Measurements from ENCODE around the gene LIME1. TPM values are rescaled to one million over a fixed set of nuclear protein-coding genes. Genes with fewer than 3 reads are reported as not detected.
"Not testable (repeated sequence)": the region's sequence is repeated elsewhere in the genome, so short reads cannot be mapped to it uniquely, and the experiment has no call there.

The LIME1 gene
- total RNA-seq, 1 donor: 15.6 TPM

DNA sequence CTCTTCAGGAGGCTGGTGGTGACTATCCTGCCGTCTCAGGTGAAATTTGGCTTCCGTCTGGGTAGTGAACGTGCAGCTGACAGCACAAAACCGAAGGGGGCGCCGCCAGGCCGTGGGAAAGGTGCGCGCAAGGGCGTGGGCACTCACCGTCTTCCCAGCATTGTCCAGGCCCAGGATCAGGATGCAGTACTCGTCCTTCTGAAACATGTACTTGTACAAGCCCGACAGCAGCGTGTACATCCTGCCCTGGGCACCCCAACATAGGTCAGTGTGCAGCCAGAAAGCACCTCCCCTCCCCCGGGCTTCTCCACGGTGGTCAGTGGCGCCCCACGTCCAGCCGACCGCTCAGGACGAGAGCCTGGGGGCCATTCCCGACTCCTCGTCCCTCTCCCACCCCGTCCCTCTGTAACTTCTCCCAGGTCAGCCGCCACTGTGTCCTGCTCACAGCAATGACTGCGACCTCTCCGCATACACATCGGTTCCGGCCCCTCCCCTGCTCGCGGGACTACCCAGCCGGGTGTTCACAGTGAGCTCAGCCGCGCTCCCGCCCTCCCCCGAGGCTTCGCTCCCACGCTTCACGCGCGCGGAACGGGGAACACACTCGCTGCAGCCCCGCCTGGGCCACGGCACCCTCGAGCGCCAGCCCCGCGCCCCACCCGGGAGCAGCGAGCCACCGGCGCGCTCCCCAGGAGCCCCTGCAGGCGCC is 29.5 kb upstream of the LIME1 start:
- DNase-seq (ENCODE audit: low read depth in 2 of 3, low spot score in 2 of 3): peak in 2 of 3 donors; percentile 32 to 45

DNA sequence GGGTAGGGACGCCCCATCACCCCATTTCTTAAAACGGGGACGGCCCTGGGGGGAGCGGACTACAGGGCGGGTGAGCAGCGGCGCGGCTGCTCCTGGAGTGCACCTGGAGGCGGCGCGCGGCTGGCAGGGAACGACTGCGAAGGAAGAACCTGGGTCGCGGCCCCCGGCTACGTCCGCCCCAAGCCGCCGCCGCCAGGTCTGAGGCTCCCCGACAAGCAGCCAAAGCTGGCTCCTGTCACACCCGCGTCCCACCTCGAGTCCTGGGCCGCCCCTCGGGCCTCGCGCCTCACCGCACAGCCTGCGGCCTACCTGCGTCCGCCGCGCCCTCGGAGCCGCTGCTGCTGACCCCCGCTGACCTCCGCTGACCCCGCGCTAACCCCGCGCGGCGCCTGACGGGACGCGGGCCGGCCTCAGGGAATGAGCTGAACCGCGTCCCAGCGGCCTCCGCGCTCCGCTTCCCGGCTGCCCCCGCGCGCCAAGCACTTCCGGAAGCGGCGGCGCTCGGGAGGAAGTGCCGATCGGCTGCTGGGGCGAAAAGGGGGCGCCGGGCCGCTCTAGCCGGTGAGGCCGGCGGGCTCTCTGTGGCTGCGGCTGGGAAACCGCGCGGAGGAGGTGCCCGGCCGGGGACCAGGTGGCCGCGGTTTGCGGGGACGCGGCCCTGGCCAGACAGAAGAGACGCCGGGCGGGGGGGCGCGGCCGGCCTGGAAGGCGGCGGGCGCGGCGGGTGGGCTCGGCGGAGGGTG is 28.7 kb upstream of the LIME1 start, which contains the start of the genes ARFRP1 and ZGPAT:
ARFRP1 (minus strand) TSS at position 419 of the 743 bp plus-strand sequence. CDS start 885 bp downstream, outside the sequence.
ZGPAT (plus strand) TSS at position 482 of the 743 bp plus-strand sequence. CDS start 542 bp downstream, outside the sequence.
- DNase-seq (ENCODE audit: low read depth in 2 of 3, low spot score in 2 of 3): peak; percentile 83 to 89 (median 87)

DNA sequence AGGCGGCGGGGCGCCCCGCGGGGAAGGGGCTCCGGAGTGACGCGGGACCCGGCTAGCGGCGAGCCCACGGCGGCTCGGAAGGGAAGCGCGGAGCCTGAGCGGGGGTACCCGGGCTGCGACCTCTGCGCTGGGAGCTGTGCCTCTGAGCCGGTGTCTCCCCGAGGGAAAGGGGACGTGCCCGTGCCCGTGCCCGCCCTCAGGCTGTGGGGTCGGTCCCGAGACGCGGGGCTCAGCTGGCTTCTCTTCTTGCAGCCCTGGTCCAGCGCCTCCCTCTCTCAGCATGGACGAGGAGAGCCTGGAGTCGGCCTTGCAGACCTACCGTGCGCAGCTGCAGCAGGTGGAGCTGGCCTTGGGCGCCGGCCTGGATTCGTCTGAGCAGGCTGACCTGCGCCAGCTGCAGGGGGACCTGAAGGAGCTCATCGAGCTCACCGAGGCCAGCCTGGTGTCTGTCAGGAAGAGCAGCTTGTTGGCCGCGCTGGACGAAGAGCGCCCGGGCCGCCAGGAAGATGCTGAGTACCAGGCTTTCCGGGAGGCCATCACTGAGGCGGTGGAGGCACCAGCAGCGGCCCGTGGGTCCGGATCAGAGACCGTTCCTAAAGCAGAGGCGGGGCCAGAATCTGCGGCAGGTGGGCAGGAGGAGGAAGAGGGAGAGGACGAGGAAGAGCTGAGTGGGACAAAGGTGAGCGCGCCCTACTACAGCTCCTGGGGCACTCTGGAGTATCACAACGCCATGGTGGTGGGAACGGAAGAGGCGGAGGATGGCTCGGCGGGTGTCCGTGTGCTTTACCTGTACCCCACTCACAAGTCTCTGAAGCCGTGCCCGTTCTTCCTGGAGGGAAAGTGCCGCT is 27.9 kb upstream of the LIME1 start:
- peak in 1 of 3 donors; percentile 35 for DNase-seq (ENCODE audit: low read depth in 2 of 3, low spot score in 2 of 3)

DNA sequence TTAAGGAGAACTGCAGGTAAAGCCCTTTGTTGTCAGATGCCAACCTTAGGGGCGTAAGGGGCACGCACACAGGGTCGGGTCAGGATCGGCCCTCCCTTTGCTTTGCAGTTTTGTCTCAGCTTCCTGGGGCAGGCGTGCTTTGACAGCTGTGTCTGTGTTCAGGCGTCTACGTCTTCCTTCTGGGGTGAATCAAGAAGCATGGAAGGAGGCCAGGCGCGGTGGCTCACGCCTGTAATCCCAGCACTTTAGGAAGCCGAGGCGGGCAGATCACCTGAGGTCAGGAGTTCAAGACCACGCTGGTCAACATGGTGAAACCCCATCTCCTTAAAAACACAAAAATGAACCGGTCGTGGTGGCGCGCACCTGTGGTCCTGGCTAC is 27.3 kb upstream of the LIME1 start:
- no peak for DNase-seq (ENCODE audit: low read depth in 2 of 3, low spot score in 2 of 3)

DNA sequence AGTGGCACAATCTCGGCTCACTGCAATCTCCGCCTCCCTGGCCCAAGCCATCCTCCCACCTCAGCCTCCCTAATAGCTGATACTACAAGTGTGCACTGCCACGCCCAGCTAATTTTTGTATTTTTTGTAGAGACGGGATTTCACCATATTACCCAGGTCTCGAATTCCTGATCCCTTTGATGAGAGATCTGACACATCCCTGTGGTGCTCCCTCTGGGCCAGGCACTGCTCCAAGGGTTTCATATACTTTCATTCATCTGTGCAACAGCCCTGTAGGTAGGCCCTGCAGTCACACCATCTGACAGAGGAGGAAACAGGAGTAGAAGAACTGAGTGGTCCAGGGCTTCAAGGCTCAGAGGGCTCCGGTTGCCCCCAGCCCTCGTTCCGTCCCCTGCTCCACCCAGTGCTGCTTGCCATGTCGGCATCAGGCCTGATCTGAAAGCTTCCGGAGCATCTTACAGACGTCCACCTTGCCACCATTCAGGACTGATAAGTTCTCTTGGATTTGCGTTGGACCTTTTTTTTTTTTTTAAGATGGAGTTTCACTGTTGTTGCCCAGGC is 25.3 kb upstream of the LIME1 start:
- no peak for DNase-seq (ENCODE audit: low read depth in 2 of 3, low spot score in 2 of 3)

DNA sequence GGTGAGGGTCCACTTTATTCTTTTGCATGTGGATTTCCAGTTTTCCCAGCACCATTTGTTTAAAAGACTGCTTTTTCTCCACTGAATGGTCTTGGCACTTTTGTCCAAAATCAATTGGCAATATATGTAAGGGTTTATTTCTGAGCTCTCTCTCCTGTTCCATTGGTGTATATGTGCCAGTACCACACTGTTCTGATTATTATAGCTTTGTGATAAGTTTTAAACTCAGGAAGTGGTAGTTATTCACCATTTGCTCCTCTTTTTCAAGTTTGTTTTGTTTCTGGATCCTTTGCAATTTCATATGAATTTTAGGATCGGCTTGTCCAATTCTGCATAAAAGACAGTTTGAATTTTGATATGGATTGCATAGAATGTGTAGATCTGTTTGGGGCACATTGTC is 24.3 kb upstream of the LIME1 start:
- no peak for DNase-seq (ENCODE audit: low read depth in 2 of 3, low spot score in 2 of 3)

DNA sequence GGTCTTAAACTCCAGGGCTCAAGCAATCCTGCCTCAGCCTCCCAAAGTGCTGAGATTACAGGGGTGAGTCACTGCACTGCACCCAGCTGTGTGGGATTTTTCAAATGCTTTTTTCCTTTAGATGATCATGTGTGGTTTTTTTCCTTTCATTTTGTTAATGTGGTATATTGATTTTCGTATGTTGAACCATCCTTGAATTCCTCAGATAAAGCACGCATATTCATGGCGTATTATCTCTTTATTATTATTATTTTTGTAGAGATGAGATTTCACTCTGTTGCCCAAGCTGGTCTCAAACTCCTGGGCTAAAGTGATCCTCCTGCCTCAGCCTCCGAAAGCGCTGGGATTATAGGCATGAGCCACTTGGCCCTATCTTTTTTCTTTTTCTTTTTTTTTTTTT is 21.6 kb upstream of the LIME1 start:
- DNase-seq (ENCODE audit: low read depth in 2 of 3, low spot score in 2 of 3): no peak

DNA sequence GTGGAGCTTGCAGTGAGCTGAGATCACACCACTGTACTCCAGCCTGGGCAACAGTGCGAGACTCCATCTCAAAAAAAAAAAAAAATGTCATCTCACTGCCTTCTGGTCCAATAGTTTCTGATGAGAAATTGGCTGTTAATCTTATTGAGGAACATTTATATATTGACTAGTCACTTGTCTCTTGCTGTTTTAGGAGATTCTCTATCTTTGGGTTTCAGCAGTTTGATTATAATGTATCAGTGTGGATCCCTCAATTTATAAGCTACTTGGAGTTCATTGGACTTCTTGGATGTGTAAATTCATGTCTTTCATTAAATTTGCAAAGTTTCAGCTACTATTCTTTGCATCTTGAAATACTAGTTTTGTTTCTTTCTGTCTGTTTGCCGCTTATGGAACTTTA is 17.5 kb upstream of the LIME1 start:
- no peak for DNase-seq (ENCODE audit: low read depth in 2 of 3, low spot score in 2 of 3)

DNA sequence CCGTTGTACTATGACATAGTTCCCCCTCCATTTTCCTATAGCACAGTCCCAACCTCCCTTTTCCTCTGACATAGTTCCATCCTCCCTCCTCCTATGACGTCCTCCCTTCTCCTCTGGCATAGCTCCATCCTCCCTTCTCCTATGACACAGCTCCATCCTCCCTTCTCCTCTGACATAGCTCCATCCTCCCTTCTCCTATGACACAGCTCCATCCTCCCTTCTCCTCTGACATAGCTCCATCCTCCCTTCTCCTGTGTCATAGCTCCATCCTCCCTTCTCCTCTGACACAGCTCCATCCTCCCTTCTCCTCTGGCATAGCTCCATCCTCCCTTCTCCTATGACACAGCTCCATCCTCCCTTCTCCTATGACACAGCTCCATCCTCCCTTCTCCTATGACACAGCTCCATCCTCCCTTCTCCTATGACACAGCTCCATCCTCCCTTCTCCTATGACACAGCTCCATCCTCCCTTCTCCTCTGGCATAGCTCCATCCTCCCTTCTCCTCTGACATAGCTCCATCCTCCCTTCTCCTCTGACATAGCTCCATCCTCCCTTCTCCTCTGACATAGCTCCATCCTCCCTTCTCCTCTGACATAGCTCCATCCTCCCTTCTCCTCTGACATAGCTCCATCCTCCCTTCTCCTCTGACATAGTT is 13.4 kb upstream of the LIME1 start:
- DNase-seq (ENCODE audit: low read depth in 2 of 3, low spot score in 2 of 3): not testable (repeated sequence)

DNA sequence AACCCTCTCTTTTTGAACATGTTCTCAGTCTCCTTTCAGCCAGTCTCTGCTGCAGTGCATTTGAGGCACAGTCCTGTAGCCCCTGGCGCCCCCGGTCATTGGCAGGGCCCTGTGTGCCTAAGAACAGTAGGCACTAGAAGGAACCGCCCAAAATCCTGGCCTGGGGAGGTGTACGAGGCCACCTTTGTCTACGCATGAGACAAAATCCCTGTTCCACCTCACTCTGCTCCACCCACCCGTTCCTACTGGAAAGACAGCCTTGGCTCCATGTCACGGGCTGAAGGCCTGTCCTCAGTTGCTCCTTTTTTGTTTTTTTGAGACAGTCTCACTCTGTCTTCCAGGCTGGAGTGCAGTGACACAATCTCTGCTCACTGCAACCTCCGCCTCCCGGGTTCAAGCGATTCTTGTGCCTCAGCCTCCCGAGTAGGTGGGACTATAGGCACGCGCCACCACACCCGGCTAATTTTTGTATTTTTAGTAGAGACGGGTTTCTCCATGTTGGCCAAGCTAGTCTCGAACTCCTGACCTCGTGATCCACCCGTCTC is 6.2 kb upstream of the LIME1 start:
- DNase-seq (ENCODE audit: low read depth in 2 of 3, low spot score in 2 of 3): not testable (repeated sequence)

DNA sequence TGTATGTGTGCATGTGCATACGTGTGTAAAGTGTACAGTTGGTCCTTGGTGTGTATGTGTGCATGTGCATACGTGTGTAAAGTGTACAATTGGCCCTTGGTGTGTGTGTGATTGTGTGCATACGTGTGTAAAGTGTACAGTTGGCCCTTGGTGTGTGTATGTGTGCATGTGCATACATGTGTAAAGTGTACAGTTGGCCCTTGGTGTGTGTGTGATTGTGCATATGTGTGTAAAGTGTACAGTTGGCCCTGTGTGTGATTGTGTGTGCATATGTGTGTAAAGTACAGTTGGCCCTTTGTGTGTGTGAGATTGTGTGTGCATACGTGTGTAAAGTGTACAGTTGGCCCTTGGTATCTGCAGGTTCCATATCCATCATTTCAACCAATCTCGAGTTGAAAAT is 5.1 kb upstream of the LIME1 start:
- no peak for DNase-seq (ENCODE audit: low read depth in 2 of 3, low spot score in 2 of 3)

DNA sequence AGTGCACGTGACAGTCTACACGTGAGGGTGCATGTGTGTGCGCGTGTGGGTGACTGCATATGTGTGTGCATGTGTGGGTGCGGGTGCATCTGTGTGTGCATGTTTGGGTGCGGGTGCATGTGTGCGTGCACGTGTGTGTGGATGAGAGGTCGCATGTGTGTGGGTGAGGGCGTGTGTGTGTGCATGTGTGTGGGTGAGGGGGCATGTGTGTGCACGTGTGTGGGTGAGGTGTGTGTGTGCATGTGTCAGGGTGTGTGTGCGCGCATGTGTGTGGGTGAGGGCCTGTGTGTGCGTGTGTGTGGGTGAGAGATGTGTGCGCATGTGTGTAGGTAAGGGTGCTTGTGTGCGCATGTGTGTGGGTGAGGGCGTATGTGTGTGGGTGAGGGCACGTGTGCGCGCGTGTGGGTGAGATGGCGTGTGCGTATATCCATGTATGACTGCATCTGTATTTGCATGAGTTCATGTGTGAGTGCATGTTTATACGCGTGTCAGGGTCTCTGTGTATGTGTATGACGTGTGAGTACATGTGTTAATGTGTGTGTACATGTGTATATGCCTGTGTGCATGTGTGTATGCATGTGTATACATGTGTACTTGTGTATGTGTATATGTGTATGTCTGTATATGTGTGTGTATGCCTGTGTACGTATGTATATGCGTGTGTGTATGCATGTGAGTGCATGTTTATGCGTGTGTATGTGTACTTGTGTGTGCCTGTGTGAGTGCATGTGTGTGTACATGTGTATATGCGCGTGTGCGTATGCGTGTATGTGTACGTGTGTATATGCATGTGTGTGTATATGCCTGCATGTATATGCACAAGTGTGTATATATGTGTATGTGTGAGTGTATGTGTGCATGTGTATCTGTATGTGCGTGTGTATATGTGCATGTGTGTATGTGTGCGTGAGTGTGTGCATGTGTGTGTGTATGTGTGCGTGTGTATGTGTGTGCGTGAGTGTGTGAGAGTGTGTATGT is 4.1 kb upstream of the LIME1 start:
- no peak for DNase-seq (ENCODE audit: low read depth in 2 of 3, low spot score in 2 of 3)

DNA sequence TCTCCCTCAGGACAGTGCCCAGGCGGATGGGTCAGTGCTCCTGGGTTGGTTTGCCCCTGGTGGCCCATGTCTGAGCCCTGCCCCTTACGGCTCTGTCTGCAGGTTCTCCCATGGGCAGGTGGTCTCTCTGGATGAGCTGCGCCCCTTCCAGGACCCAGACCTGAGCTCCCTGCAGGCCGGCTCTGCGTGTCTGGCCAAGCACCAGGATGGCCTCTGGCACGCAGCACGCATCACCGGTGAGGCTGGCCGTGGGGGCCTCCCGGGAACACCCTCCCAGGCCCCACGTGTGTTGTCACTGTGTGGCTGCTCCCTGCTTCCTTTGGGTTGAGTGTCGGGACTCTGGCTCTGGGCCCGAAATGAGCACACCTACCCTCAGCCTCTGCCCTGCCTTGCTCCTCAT is 3.3 kb upstream of the LIME1 start:
- no peak for DNase-seq (ENCODE audit: low read depth in 2 of 3, low spot score in 2 of 3)

DNA sequence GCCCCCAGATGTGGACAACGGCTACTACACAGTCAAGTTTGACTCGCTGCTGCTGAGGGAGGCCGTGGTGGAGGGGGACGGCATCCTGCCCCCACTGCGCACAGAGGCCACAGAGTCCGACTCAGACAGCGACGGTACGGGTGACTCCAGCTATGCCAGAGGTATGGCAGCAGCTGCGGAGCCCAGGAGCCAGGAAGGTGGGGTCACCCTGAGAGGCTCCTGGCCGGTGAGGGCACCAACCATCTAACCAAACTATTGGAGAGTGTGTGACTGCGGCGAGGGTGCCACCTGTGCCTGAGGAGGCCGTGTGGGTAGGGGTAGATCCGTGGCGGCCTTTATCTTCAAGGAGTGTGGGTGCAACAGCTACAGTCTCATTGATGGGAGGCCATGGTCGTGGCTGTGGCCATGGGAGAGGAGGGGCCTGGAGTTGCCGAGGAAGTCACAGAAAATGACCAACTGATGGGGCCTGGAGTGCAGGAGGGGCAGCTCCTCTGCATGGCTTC is 2.8 kb upstream of the LIME1 start:
- no peak for DNase-seq (ENCODE audit: low read depth in 2 of 3, low spot score in 2 of 3)

DNA sequence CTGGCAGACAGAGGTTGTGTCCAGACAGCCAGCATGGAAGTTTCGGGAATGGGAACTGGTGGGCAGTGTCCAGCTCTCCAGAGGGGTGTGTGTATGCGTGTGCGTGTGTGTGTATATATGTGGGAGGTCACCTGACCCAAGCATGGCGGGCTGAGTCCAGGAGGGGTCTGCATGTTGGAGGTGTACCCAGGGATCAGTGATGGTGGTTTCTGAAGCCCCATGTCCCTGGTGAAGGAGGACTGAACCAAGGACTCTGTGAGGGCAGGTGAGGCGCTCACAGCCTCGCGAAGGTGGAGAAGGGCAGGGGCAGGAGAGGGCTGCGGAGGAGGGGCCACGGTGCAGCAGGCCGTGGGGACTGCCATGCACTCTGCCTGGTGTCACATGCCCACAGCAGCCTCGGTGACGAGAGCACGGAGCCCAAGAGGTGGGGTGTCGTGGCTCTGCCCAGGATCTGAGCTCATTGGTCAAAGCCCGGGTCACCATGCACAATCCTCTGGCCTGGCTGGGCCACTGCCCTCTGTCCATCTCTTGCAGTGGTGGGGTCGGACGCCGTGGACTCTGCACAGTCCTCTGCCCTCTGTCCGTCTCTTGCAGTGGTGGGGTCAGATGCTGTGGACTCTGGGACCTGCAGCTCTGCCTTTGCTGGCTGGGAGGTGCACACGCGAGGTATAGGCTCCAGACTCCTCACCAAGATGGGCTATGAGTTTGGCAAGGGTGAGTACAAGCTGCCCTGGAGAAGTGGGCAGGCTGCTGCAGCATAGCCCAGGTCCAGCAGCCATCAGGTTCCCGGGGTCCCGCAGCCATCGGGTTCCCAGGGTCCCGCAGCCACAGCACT is 2.1 kb upstream of the LIME1 start:
- DNase-seq (ENCODE audit: low read depth in 2 of 3, low spot score in 2 of 3): no peak

DNA sequence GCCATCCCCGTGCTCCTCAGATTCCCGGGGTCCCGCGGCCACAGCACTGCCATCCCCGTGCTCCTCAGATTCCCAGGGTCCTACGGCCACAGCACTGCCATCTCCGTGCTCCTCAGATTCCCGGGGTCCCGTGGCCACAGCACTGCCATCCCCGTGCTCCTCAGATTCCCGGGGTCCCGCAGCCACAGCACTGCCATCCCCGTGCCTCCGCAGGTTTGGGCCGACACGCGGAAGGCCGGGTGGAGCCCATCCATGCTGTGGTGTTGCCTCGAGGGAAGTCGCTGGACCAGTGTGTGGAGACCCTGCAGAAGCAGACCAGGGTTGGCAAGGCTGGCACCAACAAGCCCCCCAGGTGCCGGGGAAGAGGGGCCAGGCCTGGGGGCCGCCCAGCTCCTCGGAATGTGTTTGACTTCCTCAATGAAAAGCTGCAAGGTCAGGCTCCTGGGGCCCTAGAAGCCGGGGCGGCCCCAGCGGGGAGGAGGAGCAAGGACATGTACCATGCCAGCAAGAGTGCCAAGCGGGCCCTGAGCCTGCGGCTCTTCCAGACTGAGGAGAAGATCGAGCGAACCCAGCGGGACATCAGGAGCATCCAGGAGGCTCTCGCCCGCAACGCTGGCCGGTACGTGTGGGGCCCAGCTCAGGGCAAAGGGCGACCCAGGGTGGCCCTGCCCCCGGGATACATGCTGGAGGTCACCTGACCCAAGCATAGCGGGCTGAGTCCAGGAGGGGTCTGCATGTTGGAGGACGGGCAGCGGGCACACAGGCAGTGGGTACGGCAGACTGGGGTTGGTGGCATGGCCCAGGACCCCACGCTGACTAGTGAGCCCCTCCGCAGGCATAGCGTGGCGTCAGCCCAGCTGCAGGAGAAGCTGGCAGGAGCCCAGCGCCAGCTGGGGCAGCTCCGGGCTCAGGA is 1.3 kb upstream of the LIME1 start:
- DNase-seq (ENCODE audit: low read depth in 2 of 3, low spot score in 2 of 3): no peak
